ENCODE data around the gene CDAN1.

The CDAN1 gene

GRCh38 chr15:42734076-42734672 is 2.8 kb downstream of the CDAN1 start:
- Histone ChIP-seq H3K4me3 (ENCODE audit: low read length) (no peak overlapping the region), H3K4me1 (ENCODE audit: control insufficient read depth, insufficient read depth, low read length) (peaks cover 2% of the 10 kb centered on the region; the same call in 1 of the 2 replicates), H3K27ac (ENCODE audit: low read length) (no peak overlapping the region), H3K9me3 (ENCODE audit: control insufficient read depth, insufficient read depth, low read length) (no peaks in the 10 kb centered on the region), H3K36me3 (ENCODE audit: control insufficient read depth, insufficient read depth, low read length) (peaks cover 14% of the 10 kb centered on the region; the same call in 1 of the 2 replicates), H3K27me3 (ENCODE audit: control insufficient read depth, insufficient read depth, low read length) (no peaks in the 10 kb centered on the region)
- DNase-seq (ENCODE audit: low read depth, low spot score): no peak
- no CpG with 5 or more reads among the region's 6 CpGs for WGBS (ENCODE audit: insufficient coverage, insufficient read length)

GRCh38 chr15:42733027-42733426 is 3.9 kb downstream of the CDAN1 start:
- DNase-seq (ENCODE audit: low read depth, low spot score): no peak
- Histone ChIP-seq H3K9me3 (ENCODE audit: control insufficient read depth, insufficient read depth, low read length) (no peaks in the 10 kb centered on the region), H3K36me3 (ENCODE audit: control insufficient read depth, insufficient read depth, low read length) (peaks cover 14% of the 10 kb centered on the region; the same call in 1 of the 2 replicates), H3K4me1 (ENCODE audit: control insufficient read depth, insufficient read depth, low read length) (peaks cover 2% of the 10 kb centered on the region; the same call in 1 of the 2 replicates), H3K27me3 (ENCODE audit: control insufficient read depth, insufficient read depth, low read length) (no peaks in the 10 kb centered on the region), H3K4me3 (ENCODE audit: low read length) (no peak overlapping the region), H3K27ac (ENCODE audit: low read length) (no peak overlapping the region)
- no CpG with 5 or more reads among the region's 11 CpGs for WGBS (ENCODE audit: insufficient coverage, insufficient read length)

GRCh38 chr15:42732095-42732827 is 4.7 kb downstream of the CDAN1 start:
- DNase-seq (ENCODE audit: low read depth, low spot score): no peak
- no peak overlapping the region for H3K4me3 ChIP-seq (ENCODE audit: low read length)
- H3K36me3 ChIP-seq (ENCODE audit: control insufficient read depth, insufficient read depth, low read length): peaks cover 21% of the 10 kb centered on the region; the same call in 1 of the 2 replicates
- H3K4me1 ChIP-seq (ENCODE audit: control insufficient read depth, insufficient read depth, low read length): peaks cover 2% of the 10 kb centered on the region; the same call in 1 of the 2 replicates
- no peaks in the 10 kb centered on the region for H3K9me3 ChIP-seq (ENCODE audit: control insufficient read depth, insufficient read depth, low read length)
- no peak overlapping the region for H3K27ac ChIP-seq (ENCODE audit: low read length)
- whole genome bisulfite sequencing (ENCODE audit: insufficient coverage, insufficient read length): no CpG with 5 or more reads among the region's 15 CpGs
- H3K27me3 ChIP-seq (ENCODE audit: control insufficient read depth, insufficient read depth, low read length): no peaks in the 10 kb centered on the region

GRCh38 chr15:42731461-42731860 is 5.5 kb downstream of the CDAN1 start:
- Histone ChIP-seq H3K4me3 (ENCODE audit: low read length) (no peak overlapping the region), H3K9me3 (ENCODE audit: control insufficient read depth, insufficient read depth, low read length) (no peaks in the 10 kb centered on the region), H3K27ac (ENCODE audit: low read length) (no peak overlapping the region), H3K27me3 (ENCODE audit: control insufficient read depth, insufficient read depth, low read length) (no peaks in the 10 kb centered on the region), H3K4me1 (ENCODE audit: control insufficient read depth, insufficient read depth, low read length) (peaks cover 2% of the 10 kb centered on the region; the same call in 1 of the 2 replicates), H3K36me3 (ENCODE audit: control insufficient read depth, insufficient read depth, low read length) (peaks cover 21% of the 10 kb centered on the region; the same call in 1 of the 2 replicates)
- WGBS (ENCODE audit: insufficient coverage, insufficient read length): no CpG with 5 or more reads among the region's 6 CpGs
- DNase-seq (ENCODE audit: low read depth, low spot score): no peak

- Histone ChIP-seq H3K36me3 (ENCODE audit: control insufficient read depth, insufficient read depth, low read length) (peaks cover 26% of the 10 kb centered on the region), H3K4me3 (ENCODE audit: low read length) (no peak overlapping the region), H3K27me3 (ENCODE audit: control insufficient read depth, insufficient read depth, low read length) (no peaks in the 10 kb centered on the region), H3K9me3 (ENCODE audit: control insufficient read depth, insufficient read depth, low read length) (no peaks in the 10 kb centered on the region), H3K27ac (ENCODE audit: low read length) (no peak overlapping the region), H3K4me1 (ENCODE audit: control insufficient read depth, insufficient read depth, low read length) (peaks cover 2% of the 10 kb centered on the region; the same call in 1 of the 2 replicates)
- no CpG with 5 or more reads among the region's 14 CpGs for WGBS (ENCODE audit: insufficient coverage, insufficient read length)
- DNase-seq (ENCODE audit: low read depth, low spot score): no peak
Measured at GRCh38 chr15:42730536-42730935, 6.4 kb downstream of the CDAN1 start.

GRCh38 chr15:42730135-42730534 is 6.8 kb downstream of the CDAN1 start:
- H3K4me1 ChIP-seq (ENCODE audit: control insufficient read depth, insufficient read depth, low read length): peaks cover 2% of the 10 kb centered on the region; the same call in 1 of the 2 replicates
- DNase-seq (ENCODE audit: low read depth, low spot score): no peak
- H3K27ac ChIP-seq (ENCODE audit: low read length): no peak overlapping the region
- WGBS (ENCODE audit: insufficient coverage, insufficient read length): no CpG with 5 or more reads among the region's 8 CpGs
- no peaks in the 10 kb centered on the region for H3K27me3 ChIP-seq (ENCODE audit: control insufficient read depth, insufficient read depth, low read length)
- no peak overlapping the region for H3K4me3 ChIP-seq (ENCODE audit: low read length)
- no peaks in the 10 kb centered on the region for H3K9me3 ChIP-seq (ENCODE audit: control insufficient read depth, insufficient read depth, low read length)
- peaks cover 27% of the 10 kb centered on the region for H3K36me3 ChIP-seq (ENCODE audit: control insufficient read depth, insufficient read depth, low read length)

GRCh38 chr15:42729409-42729808 is 7.5 kb downstream of the CDAN1 start:
- Histone ChIP-seq H3K27ac (ENCODE audit: low read length) (no peak overlapping the region), H3K9me3 (ENCODE audit: control insufficient read depth, insufficient read depth, low read length) (no peaks in the 10 kb centered on the region), H3K36me3 (ENCODE audit: control insufficient read depth, insufficient read depth, low read length) (peaks cover 29% of the 10 kb centered on the region), H3K27me3 (ENCODE audit: control insufficient read depth, insufficient read depth, low read length) (no peaks in the 10 kb centered on the region), H3K4me1 (ENCODE audit: control insufficient read depth, insufficient read depth, low read length) (peaks cover 2% of the 10 kb centered on the region; the same call in 1 of the 2 replicates), H3K4me3 (ENCODE audit: low read length) (no peak overlapping the region)
- DNase-seq (ENCODE audit: low read depth, low spot score): no peak
- no CpG with 5 or more reads among the region's 7 CpGs for WGBS (ENCODE audit: insufficient coverage, insufficient read length)

GRCh38 chr15:42728972-42729371 is 8.0 kb downstream of the CDAN1 start:
- H3K4me3 ChIP-seq (ENCODE audit: low read length): no peak overlapping the region
- no peak overlapping the region for H3K27ac ChIP-seq (ENCODE audit: low read length)
- peaks cover 29% of the 10 kb centered on the region for H3K36me3 ChIP-seq (ENCODE audit: control insufficient read depth, insufficient read depth, low read length)
- no CpG with 5 or more reads among the region's 14 CpGs for WGBS (ENCODE audit: insufficient coverage, insufficient read length)
- peaks cover 2% of the 10 kb centered on the region; the same call in 1 of the 2 replicates for H3K4me1 ChIP-seq (ENCODE audit: control insufficient read depth, insufficient read depth, low read length)
- no peaks in the 10 kb centered on the region for H3K9me3 ChIP-seq (ENCODE audit: control insufficient read depth, insufficient read depth, low read length)
- DNase-seq (ENCODE audit: low read depth, low spot score): no peak
- H3K27me3 ChIP-seq (ENCODE audit: control insufficient read depth, insufficient read depth, low read length): no peaks in the 10 kb centered on the region

GRCh38 chr15:42728560-42728959 is 8.4 kb downstream of the CDAN1 start:
- H3K4me1 ChIP-seq (ENCODE audit: control insufficient read depth, insufficient read depth, low read length): peaks cover 2% of the 10 kb centered on the region; the same call in 1 of the 2 replicates
- H3K27me3 ChIP-seq (ENCODE audit: control insufficient read depth, insufficient read depth, low read length): no peaks in the 10 kb centered on the region
- DNase-seq (ENCODE audit: low read depth, low spot score): no peak
- H3K27ac ChIP-seq (ENCODE audit: low read length): no peak overlapping the region
- no CpG with 5 or more reads among the region's 5 CpGs for WGBS (ENCODE audit: insufficient coverage, insufficient read length)
- no peaks in the 10 kb centered on the region for H3K9me3 ChIP-seq (ENCODE audit: control insufficient read depth, insufficient read depth, low read length)
- H3K36me3 ChIP-seq (ENCODE audit: control insufficient read depth, insufficient read depth, low read length): peaks cover 27% of the 10 kb centered on the region
- no peak overlapping the region for H3K4me3 ChIP-seq (ENCODE audit: low read length)

GRCh38 chr15:42727750-42728381 is 9.1 kb downstream of the CDAN1 start:
- no peaks in the 10 kb centered on the region for H3K27me3 ChIP-seq (ENCODE audit: control insufficient read depth, insufficient read depth, low read length)
- no peaks in the 10 kb centered on the region for H3K9me3 ChIP-seq (ENCODE audit: control insufficient read depth, insufficient read depth, low read length)
- peaks cover 31% of the 10 kb centered on the region for H3K36me3 ChIP-seq (ENCODE audit: control insufficient read depth, insufficient read depth, low read length)
- H3K4me1 ChIP-seq (ENCODE audit: control insufficient read depth, insufficient read depth, low read length): peaks cover 2% of the 10 kb centered on the region; the same call in 1 of the 2 replicates
- WGBS (ENCODE audit: insufficient coverage, insufficient read length): no CpG with 5 or more reads among the region's 13 CpGs
- no peak overlapping the region for H3K27ac ChIP-seq (ENCODE audit: low read length)
- no peak for DNase-seq (ENCODE audit: low read depth, low spot score)
- H3K4me3 ChIP-seq (ENCODE audit: low read length): no peak overlapping the region
